ENCODE data around the gene CDH11. TPM values are rescaled to one million over a fixed set of nuclear protein-coding genes. Genes with fewer than 3 reads are reported as not detected.

The CDH11 gene
- total RNA-seq, 4 donors from 2014 or later = 28.2 to 74.1 (median 53.2) TPM

GRCh38 chr16:65105171-65105570 lies 16.7 kb downstream of the CDH11 start:
- no peak for TF ChIP-seq CTCF (IDR thresholded peaks at IDR 0.05)
- ATAC-seq (ENCODE audit: low FRiP score) = no peak
- no peak for DNase-seq (ENCODE audit: low spot score)

- no peak for ATAC-seq (ENCODE audit: low FRiP score)
- no peak for TF ChIP-seq CTCF (IDR thresholded peaks at IDR 0.05)
- no peak for DNase-seq (ENCODE audit: low spot score)
Observed at GRCh38 chr16:65104471-65104870, 17.4 kb downstream of the CDH11 start.

GRCh38 chr16:65102326-65102725 lies 19.5 kb downstream of the CDH11 start:
- DNase-seq (ENCODE audit: low spot score) (no peak), ATAC-seq (ENCODE audit: low FRiP score) (no peak)
- no peak for TF ChIP-seq CTCF (IDR thresholded peaks at IDR 0.05)

GRCh38 chr16:65101009-65101408 lies 20.9 kb downstream of the CDH11 start:
- TF ChIP-seq CTCF (IDR thresholded peaks at IDR 0.05) = no peak
- no peak for DNase-seq (ENCODE audit: low spot score)

GRCh38 chr16:65099607-65100006 lies 22.3 kb downstream of the CDH11 start:
- DNase-seq (ENCODE audit: low spot score) = no peak

More at GRCh38 chr16:65101009-65101408, 20.9 kb downstream of the CDH11 start:
- ATAC-seq (ENCODE audit: low FRiP score) = no peak

GRCh38 chr16:65098916-65099315 lies 22.9 kb downstream of the CDH11 start:
- DNase-seq (ENCODE audit: low spot score) = no peak
- no peak for ATAC-seq (ENCODE audit: low FRiP score)
- TF ChIP-seq CTCF (IDR thresholded peaks at IDR 0.05) = no peak

More at GRCh38 chr16:65099607-65100006, 22.3 kb downstream of the CDH11 start:
- no peak for TF ChIP-seq CTCF (IDR thresholded peaks at IDR 0.05)
- no peak for ATAC-seq (ENCODE audit: low FRiP score)

GRCh38 chr16:65097296-65097695 lies 24.6 kb downstream of the CDH11 start:
- no peak for TF ChIP-seq CTCF (IDR thresholded peaks at IDR 0.05)
- ATAC-seq (ENCODE audit: low FRiP score) = no peak
- no peak for DNase-seq (ENCODE audit: low spot score)
